HEK293 (cell line): ENCODE data around the gene SLC19A2.

Source experiments
- CTCF ChIP-seq: fragments of 450-650 bp; formaldehyde crosslinking; IDR thresholded peaks from 2 replicates; pipeline ENCODE4 v1.5.1; 2016; ENCODE audit warnings: missing biosample characterization, missing genetic modification characterization
- OSR2 ChIP-seq: fragments of 450-650 bp; formaldehyde crosslinking; IDR thresholded peaks from 2 replicates; pipeline ENCODE4 v1.5.1; 2016; ENCODE audit warnings: missing biosample characterization, missing genetic modification characterization
- PATZ1 ChIP-seq: fragments of 450-650 bp; formaldehyde crosslinking; IDR thresholded peaks from 2 replicates; pipeline ENCODE4 v1.5.1; 2016; ENCODE audit warnings: missing biosample characterization, missing genetic modification characterization
- SETDB1 ChIP-seq: IDR thresholded peaks from one replicate; pipeline ENCODE4 v1.6.1; 2017; ENCODE audit warnings: mild to moderate bottlenecking, low read length, moderate library complexity, mixed read lengths; ENCODE audit not compliant: insufficient read length
- SP2 ChIP-seq: fragments of 450-650 bp; formaldehyde crosslinking; IDR thresholded peaks from 2 replicates; pipeline ENCODE4 v1.5.1; 2016; ENCODE audit warnings: missing biosample characterization, missing genetic modification characterization
- YY1 ChIP-seq: fragments of 450-650 bp; formaldehyde crosslinking; IDR thresholded peaks from 2 replicates; pipeline ENCODE4 v1.5.1; 2018; ENCODE audit warnings: missing biosample characterization, missing genetic modification characterization
- ZNF121 ChIP-seq: fragments of 450-650 bp; formaldehyde crosslinking; IDR thresholded peaks from 2 replicates; pipeline ENCODE4 v1.5.1; 2016; ENCODE audit warnings: missing biosample characterization, missing genetic modification characterization
- ZNF311 ChIP-seq: fragments of 450-650 bp; formaldehyde crosslinking; IDR thresholded peaks from 2 replicates; pipeline ENCODE4 v1.5.1; 2017; ENCODE audit warnings: missing biosample characterization, missing genetic modification characterization, borderline replicate concordance
- ZNF362 ChIP-seq: fragments of 450-650 bp; formaldehyde crosslinking; IDR thresholded peaks from 2 replicates; pipeline ENCODE4 v1.5.1; 2016; ENCODE audit warnings: missing biosample characterization, missing genetic modification characterization
- ZNF530 ChIP-seq: fragments of 450-650 bp; formaldehyde crosslinking; IDR thresholded peaks from 2 replicates; pipeline ENCODE4 v1.5.1; 2016; ENCODE audit warnings: low read depth, missing biosample characterization, missing genetic modification characterization
- ZNF639 ChIP-seq: fragments of 450-650 bp; formaldehyde crosslinking; IDR thresholded peaks from 2 replicates; pipeline ENCODE4 v1.5.1; 2016; ENCODE audit warnings: missing biosample characterization, missing genetic modification characterization
- ZNF791 ChIP-seq: fragments of 450-650 bp; formaldehyde crosslinking; IDR thresholded peaks from 2 replicates; pipeline ENCODE4 v1.5.1; 2016; ENCODE audit warnings: missing biosample characterization, missing genetic modification characterization

GRCh38 chr1:169486281-169487051 lies 722 bp upstream of the SLC19A2 start:
- no peak for TF ChIP-seq SP2 (tag by site-specific recombination)
- no peak for TF ChIP-seq SETDB1
- TF ChIP-seq ZNF639 (tag by site-specific recombination), result no peak
- TF ChIP-seq ZNF311 (tag by site-specific recombination), result no peak
- TF ChIP-seq ZNF791, result no peak
- no peak for TF ChIP-seq ZNF362
- TF ChIP-seq CTCF (tag by site-specific recombination), result no peak
- TF ChIP-seq YY1, result no peak
- TF ChIP-seq PATZ1 (tag by site-specific recombination), result no peak; the same call in 1 of the 2 replicates
- no peak for TF ChIP-seq ZNF530 (tag by site-specific recombination)
- no peak for TF ChIP-seq ZNF121 (tag by site-specific recombination)
- TF ChIP-seq OSR2 (tag by site-specific recombination), result 0 out of 2 replicates have a peak, but pooled peaks have one; percentile 10
